Right lobe of liver (tissue), 6 donors: ENCODE data around the gene LRPAP1. TPM values are rescaled to one million over a fixed set of nuclear protein-coding genes. Genes with fewer than 3 reads are reported as not detected.
A peak's percentile ranks its signal among the peaks of the same experiment; 100 is the strongest.
"Not testable (repeated sequence)": the region's sequence is repeated elsewhere in the genome, so short reads cannot be mapped to it uniquely, and the experiment has no call there.

Experiments
- ATAC-seq, 4 donors: fragments of 200-7000 bp; cut with Tn5 transposase; one replicate each; pipeline ENCODE4 v1.9.1; 2020; ENCODE audit warnings: mild to moderate bottlenecking in 4 of 4, moderate library complexity in 4 of 4
- DNase-seq, 3 donors: peaks; one replicate each; pipeline ENCODE4 v3.0.0-alpha.2; 2020
- H3K27ac ChIP-seq, 3 donors: fragments of 200-600 bp; one replicate each; pipeline ENCODE4 v1.8.0; 2022
- H3K27me3 ChIP-seq, 2 donors: fragments of 200-600 bp; one replicate each; pipeline ENCODE4 v1.8.0; 2022
- H3K36me3 ChIP-seq, 4 donors: fragments of 200-600 bp; sonication (generic) in 1 of 4; one replicate each; pipeline versions ENCODE4 v1.5.1 to v1.8.0; 2017 to 2022; ENCODE audit warnings: control low read depth in 1 of 4
- H3K4me1 ChIP-seq, 4 donors: fragments of 200-600 bp; sonication (generic) in 1 of 4; one replicate each; pipeline versions ENCODE4 v1.5.1 to v1.8.0; 2017 to 2022; ENCODE audit warnings: control low read depth in 1 of 4
- H3K4me3 ChIP-seq, 3 donors: fragments of 200-600 bp; one replicate each; pipeline ENCODE4 v1.8.0; 2022
- H3K9me3 ChIP-seq, 4 donors: fragments of 200-600 bp; sonication (generic) in 1 of 4; one replicate each; pipeline versions ENCODE4 v1.5.1 to v1.8.0; 2017 to 2022; ENCODE audit warnings: control low read depth in 1 of 4
- CTCF ChIP-seq, 4 donors: fragments of 200-600 bp in 3 of 4; fragments of 450-650 bp in 1 of 4; IDR thresholded peaks; one replicate each; pipeline versions ENCODE4 v1.5.1 to v1.8.0; 2016 to 2022; ENCODE audit warnings: antibody characterized with exemption in 4 of 4, mild to moderate bottlenecking in 2 of 4
- POLR2A ChIP-seq: fragments of 450-650 bp; IDR thresholded peaks from one replicate; pipeline ENCODE4 v1.6.1; 2017; ENCODE audit warnings: antibody characterized with exemption, mild to moderate bottlenecking
- WGBS: methylation state at CpG from one replicate; pipeline ENCODE4 v1.1.6; 2018; ENCODE audit warnings: low coverage, low lambda C conversion rate; ENCODE audit not compliant: insufficient coverage; ENCODE audit errors: missing lambda C conversion rate; 5-methylcytosine and 5-hydroxymethylcytosine counted together
- intact Hi-C, 2 donors: fragments of 100-400 bp; cut with DNase I; formaldehyde crosslinking; loops; one replicate each; pipeline versions ENCODE4 v1.11.2 to v1.14.1; 2022
- total RNA-seq, 6 experiments: library from RNA; depleted of rRNA in 2 of 6; stranded (reverse); fragments of >200 nt in 2 of 6; fragmentation: NEBNext Ultra II Directional in 3 of 6; extraction: Animal tissue kit (Norgen Biotek cat#: 25700) in 3 of 6; gene quantifications; one replicate each; pipeline versions ENCODE4 v1.1.0 to v1.2.4, GENCODE V29; 2016 to 2023
- donor health status: DM: no; HTN: yes; CAD: no.
- donor health status: DM: no; HTN: no; CAD: no.
- donor health status: DM: no; HTN: no; CAD: no.
- donor health status: DM: no; HTN: yes; CAD: no.
- donor health status: DM: no; HTN: yes; CAD: no.

LRPAP1 gene
- total RNA-seq, 6 experiments from 2014 or later, result 63.4 to 108 (median 85.3) TPM

- H3K36me3 ChIP-seq, H3K27ac ChIP-seq, H3K4me1 ChIP-seq, DNase-seq, intact Hi-C loops, ATAC-seq, H3K27me3 ChIP-seq, H3K4me3 ChIP-seq, H3K9me3 ChIP-seq: not testable (repeated sequence)
- WGBS, result 30% methylated on average over 2 of the region's 22 CpGs
Observed at GRCh38 chr4:3544259-3545025, 12.2 kb upstream of the LRPAP1 start.

- ATAC-seq, H3K36me3 ChIP-seq, H3K9me3 ChIP-seq, intact Hi-C loops, H3K4me1 ChIP-seq, H3K4me3 ChIP-seq, H3K27ac ChIP-seq, H3K27me3 ChIP-seq: not testable (repeated sequence)
- WGBS, result 62% methylated on average over 6 of the region's 8 CpGs
- DNase-seq, result peak in 1 of 3 donors; percentile 5
Observed at GRCh38 chr4:3543415-3543814, 11.2 kb upstream of the LRPAP1 start.

- ATAC-seq, H3K4me1 ChIP-seq, H3K27ac ChIP-seq, H3K4me3 ChIP-seq, H3K27me3 ChIP-seq, DNase-seq, intact Hi-C loops, H3K9me3 ChIP-seq, H3K36me3 ChIP-seq: not testable (repeated sequence)
- WGBS, result no CpG with 5 or more reads among the region's 23 CpGs
Observed at GRCh38 chr4:3538906-3539305, 6.7 kb upstream of the LRPAP1 start.

GRCh38 chr4:3535812-3536211, 3.6 kb upstream of the LRPAP1 start:
- ATAC-seq, H3K36me3 ChIP-seq, H3K27me3 ChIP-seq, intact Hi-C loops, H3K4me3 ChIP-seq, H3K27ac ChIP-seq, H3K9me3 ChIP-seq, H3K4me1 ChIP-seq: not testable (repeated sequence)
- WGBS, result 88% methylated on average over 3 of the region's 10 CpGs
- DNase-seq, result peak in 2 of 3 donors; percentile 7 to 43

- ATAC-seq (no peak), DNase-seq (peak in 1 of 3 donors; percentile 8)
- intact Hi-C loops, result no loop called here
- no peak overlapping the region for H3K27ac ChIP-seq
- no peaks in the 10 kb centered on the region for H3K9me3 ChIP-seq
- no peak for TF ChIP-seq POLR2A
- no peak for TF ChIP-seq CTCF (IDR thresholded peaks at IDR 0.05)
- no peaks in the 10 kb centered on the region for H3K27me3 ChIP-seq
- WGBS, result 93% methylated on average over 6 of the region's 7 CpGs
- H3K36me3 ChIP-seq, result no peaks in the 10 kb centered on the region
- H3K4me1 ChIP-seq, result peaks cover 0 to 12% (median 0%) of the 10 kb centered on the region in 4 donors
- no peak overlapping the region for H3K4me3 ChIP-seq
Observed at GRCh38 chr4:3533423-3533820, 1.2 kb upstream of the LRPAP1 start.

GRCh38 chr4:3532751-3533422, 665 bp upstream of the LRPAP1 start:
- no peaks in the 10 kb centered on the region for H3K9me3 ChIP-seq
- H3K4me1 ChIP-seq, result peaks cover 0 to 12% (median 0%) of the 10 kb centered on the region in 4 donors
- intact Hi-C loops, result no loop called here
- DNase-seq (no peak), ATAC-seq (peak; percentile 47 to 71 (median 67))
- H3K27ac ChIP-seq, result no peak overlapping the region
- H3K4me3 ChIP-seq, result peak overlapping the region; percentile 75 to 92 (median 81)
- WGBS, result 29% methylated on average over 13 of the region's 42 CpGs
- no peaks in the 10 kb centered on the region for H3K27me3 ChIP-seq
- TF ChIP-seq CTCF (IDR thresholded peaks at IDR 0.05), result no peak
- TF ChIP-seq POLR2A, result no peak
- no peaks in the 10 kb centered on the region for H3K36me3 ChIP-seq
